Ovary (tissue), 3 donors: ENCODE measurements around the gene RFPL1.

Experiments used
- EP300 ChIP-seq: sonication (generic); formaldehyde crosslinking; IDR thresholded peaks from one replicate; pipeline ENCODE4 v1.6.1; 2017; ENCODE audit warnings: antibody characterized with exemption
- POLR2A ChIP-seq: fragments of 450-650 bp; IDR thresholded peaks from one replicate; pipeline ENCODE4 v1.6.1; 2017; ENCODE audit warnings: antibody characterized with exemption, mild to moderate bottlenecking, moderate library complexity
- TF ChIP-seq, protein P1 (sequence below), 3 donors: fragments of 450-650 bp in 2 of 3; fragments of 200-600 bp in 1 of 3; IDR thresholded peaks; one replicate each; pipeline versions ENCODE4 v1.5.1 to v1.8.0; 2016 to 2022; ENCODE audit warnings: antibody characterized with exemption in 3 of 3, mild to moderate bottlenecking in 1 of 3
- donor health status: DM: no; HTN: no; CAD: no.

DNA sequence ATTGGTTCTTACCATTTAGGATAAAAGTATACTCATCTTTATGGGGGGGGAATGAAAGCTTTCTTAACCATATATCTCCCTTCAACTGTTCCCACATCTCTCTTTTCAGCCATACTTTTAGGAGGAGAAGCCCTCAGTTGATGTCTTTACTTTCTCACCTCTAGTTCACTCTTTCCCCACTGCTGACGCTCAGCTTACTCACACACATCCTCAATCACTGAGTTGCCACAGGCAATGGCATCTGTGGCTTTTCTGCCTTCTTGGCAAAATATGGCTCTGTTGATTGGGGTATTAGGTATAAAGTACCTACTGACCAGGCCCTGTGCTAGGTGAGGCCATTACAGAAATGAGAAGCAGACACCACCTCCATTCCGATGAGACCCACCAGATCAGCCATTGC, 37.8 kb upstream of the RFPL1 start:
- TF ChIP-seq, protein P1, sequence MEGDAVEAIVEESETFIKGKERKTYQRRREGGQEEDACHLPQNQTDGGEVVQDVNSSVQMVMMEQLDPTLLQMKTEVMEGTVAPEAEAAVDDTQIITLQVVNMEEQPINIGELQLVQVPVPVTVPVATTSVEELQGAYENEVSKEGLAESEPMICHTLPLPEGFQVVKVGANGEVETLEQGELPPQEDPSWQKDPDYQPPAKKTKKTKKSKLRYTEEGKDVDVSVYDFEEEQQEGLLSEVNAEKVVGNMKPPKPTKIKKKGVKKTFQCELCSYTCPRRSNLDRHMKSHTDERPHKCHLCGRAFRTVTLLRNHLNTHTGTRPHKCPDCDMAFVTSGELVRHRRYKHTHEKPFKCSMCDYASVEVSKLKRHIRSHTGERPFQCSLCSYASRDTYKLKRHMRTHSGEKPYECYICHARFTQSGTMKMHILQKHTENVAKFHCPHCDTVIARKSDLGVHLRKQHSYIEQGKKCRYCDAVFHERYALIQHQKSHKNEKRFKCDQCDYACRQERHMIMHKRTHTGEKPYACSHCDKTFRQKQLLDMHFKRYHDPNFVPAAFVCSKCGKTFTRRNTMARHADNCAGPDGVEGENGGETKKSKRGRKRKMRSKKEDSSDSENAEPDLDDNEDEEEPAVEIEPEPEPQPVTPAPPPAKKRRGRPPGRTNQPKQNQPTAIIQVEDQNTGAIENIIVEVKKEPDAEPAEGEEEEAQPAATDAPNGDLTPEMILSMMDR (IDR thresholded peaks at IDR 0.05): no peak
- TF ChIP-seq EP300: no peak
- no peak for TF ChIP-seq POLR2A
